Keratinocyte (primary cell): ENCODE results near the gene SQOR. TPM values are rescaled to one million over a fixed set of nuclear protein-coding genes. Genes with fewer than 3 reads are reported as not detected.

ENCODE experiments used
- DNase-seq: peaks from one replicate; pipeline ENCODE4 v3.0.0-alpha.2; 2011; ENCODE audit warnings: low read depth, missing footprints, low spot score
- FAIRE-seq: peaks from 2 replicates; lab custom pipeline; 2011; peaks lifted over from hg19 to GRCh38; lab: Jason Lieb, UNC
- H2AFZ ChIP-seq: 2 replicates; pipeline ENCODE4 v1.6.0; 2012; ENCODE audit warnings: low read length, control low read depth, inconsistent platforms; ENCODE audit not compliant: control insufficient read depth
- H3K27ac ChIP-seq: 2 replicates; pipeline ENCODE4 v1.5.1; 2011; ENCODE audit warnings: low read length; ENCODE audit not compliant: control insufficient read depth, insufficient read depth
- H3K27me3 ChIP-seq: 3 replicates; pipeline ENCODE4 v1.6.0; 2011; ENCODE audit warnings: low read length; ENCODE audit not compliant: control insufficient read depth, insufficient read depth; ENCODE audit errors: extremely low read depth
- H3K36me3 ChIP-seq, 2 experiments: 2 replicates in 1 of 2; 3 replicates in 1 of 2; pipeline ENCODE4 v1.5.1; 2011; ENCODE audit warnings: low read length in 2 of 2, mild to moderate bottlenecking in 1 of 2; ENCODE audit not compliant: control insufficient read depth in 2 of 2, insufficient read depth in 2 of 2; ENCODE audit errors: extremely low read depth in 1 of 2
- H3K4me1 ChIP-seq: 3 replicates; pipeline ENCODE4 v1.5.1; 2011; ENCODE audit warnings: low read length; ENCODE audit not compliant: control insufficient read depth, insufficient read depth; ENCODE audit errors: extremely low read depth
- H3K4me2 ChIP-seq: 3 replicates; pipeline ENCODE4 v1.6.0; 2011; ENCODE audit warnings: low read depth, low read length; ENCODE audit not compliant: control insufficient read depth, insufficient read depth; ENCODE audit errors: extremely low read depth
- H3K4me3 ChIP-seq, 3 experiments: fragments of 200-600 bp in 1 of 3; sonication (generic) in 1 of 3; 2 replicates in 2 of 3; 3 replicates in 1 of 3; pipeline ENCODE4 v1.5.1; 2011 to 2016; ENCODE audit warnings: low read length in 3 of 3, mild to moderate bottlenecking in 3 of 3, control low read depth in 2 of 3, inconsistent platforms in 1 of 3, low read depth in 1 of 3, mixed read lengths in 1 of 3, mixed run types in 1 of 3, moderate library complexity in 1 of 3; ENCODE audit not compliant: control insufficient read depth in 2 of 3, insufficient read depth in 2 of 3; ENCODE audit errors: extremely low read depth in 1 of 3
- H3K79me2 ChIP-seq: 2 replicates; pipeline ENCODE4 v1.6.0; 2012; ENCODE audit warnings: low read length; ENCODE audit not compliant: control insufficient read depth, insufficient read depth
- H3K9ac ChIP-seq: 3 replicates; pipeline ENCODE4 v1.6.0; 2011; ENCODE audit warnings: low read length; ENCODE audit not compliant: control insufficient read depth, insufficient read depth; ENCODE audit errors: extremely low read depth
- H3K9me1 ChIP-seq: 3 replicates; pipeline ENCODE4 v1.6.0; 2011; ENCODE audit warnings: low read length; ENCODE audit not compliant: control insufficient read depth, insufficient read depth; ENCODE audit errors: extremely low read depth
- H3K9me3 ChIP-seq: 2 replicates; pipeline ENCODE4 v1.5.1; 2012; ENCODE audit warnings: low read depth, low read length; ENCODE audit not compliant: control insufficient read depth
- H4K20me1 ChIP-seq: 3 replicates; pipeline ENCODE4 v1.6.0; 2011; ENCODE audit warnings: low read length; ENCODE audit not compliant: control insufficient read depth, insufficient read depth; ENCODE audit errors: extremely low read depth
- CTCF ChIP-seq, 3 experiments: IDR thresholded peaks in 1 of 3; conservative IDR thresholded peaks in 1 of 3; optimal IDR thresholded peaks in 1 of 3; 2 replicates in 2 of 3; 3 replicates in 1 of 3; pipeline versions ENCODE3 to v1.5.1; 2011; ENCODE audit warnings: low read length in 3 of 3, mild to moderate bottlenecking in 3 of 3, moderate library complexity in 2 of 3, control low read depth in 1 of 3, inconsistent platforms in 1 of 3; ENCODE audit not compliant: insufficient read depth in 2 of 3; ENCODE audit errors: extremely low read depth in 1 of 3
- EZH2 ChIP-seq: IDR thresholded peaks from one replicate; pipeline ENCODE4 v1.6.1; 2012; ENCODE audit warnings: inconsistent platforms, mild to moderate bottlenecking, low read length, moderate library complexity
- dilution Hi-C: fragments of 300-500 bp; cut with MboI; formaldehyde crosslinking; loops from one replicate; pipeline ENCODE4 v1.7.0; 2020; ENCODE audit warnings: low sequenced_read_pairs; ENCODE audit not compliant: extremely low pct_ligation_motif_present
- polyA plus RNA-seq, 5 experiments: library from polyadenylated mRNA; depleted of rRNA in 3 of 5; stranded (reverse) in 3 of 5; stranded (forward) in 1 of 5; unstranded in 1 of 5; fragments of >200 nt; gene quantifications; 1 replicate in 1 of 5; 2 replicates in 3 of 5; 3 replicates in 1 of 5; pipeline versions ENCODE4 v1.2.1 to v1.2.3, GENCODE V29; 2011 to 2012; ENCODE audit warnings: missing spikeins in 2 of 5, low read depth in 1 of 5, low replicate concordance in 1 of 5

Gene SQOR
- polyA plus RNA-seq, 1 donor (not counting 4 experiments of a cell fraction or from before 2014, with no cell fraction given) = 140 TPM

DNA sequence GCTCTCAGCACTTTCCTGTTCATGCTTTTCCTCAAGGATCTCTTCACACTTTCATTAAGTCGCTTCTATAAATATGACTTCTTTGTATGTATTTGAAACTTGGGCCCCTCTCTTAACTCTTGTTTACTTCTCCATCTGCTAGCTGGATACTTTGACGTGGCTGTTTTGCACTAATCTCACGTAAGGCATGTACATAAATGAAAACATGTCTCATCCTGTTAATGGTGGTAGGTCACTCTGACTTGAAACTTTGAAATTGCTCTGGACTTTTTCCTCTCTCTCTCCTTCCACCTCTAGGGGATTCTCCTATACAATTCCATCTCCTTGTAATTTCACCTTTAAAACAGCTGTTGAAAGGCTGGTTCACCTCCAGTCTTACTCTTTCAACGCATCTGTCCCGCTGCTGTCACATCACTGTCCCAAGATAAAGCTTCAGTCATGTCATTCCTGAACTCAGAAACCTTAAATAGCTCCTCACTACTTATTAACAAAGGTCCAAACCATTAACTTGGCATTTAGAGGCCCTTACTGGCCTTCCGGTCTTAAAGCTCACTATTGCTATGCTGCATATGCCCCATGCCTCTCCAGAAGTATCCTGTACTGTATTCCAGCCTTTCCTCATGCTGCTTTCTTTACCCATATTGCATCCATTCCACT is 46.5 kb upstream of the SQOR start:
- Histone ChIP-seq H3K27ac (peak overlapping the region; percentile 99), H3K79me2 (peaks cover 21% of the 10 kb centered on the region), H3K4me3 (peak overlapping the region; percentile 64 to 94 (median 68)), H3K9me3 (no peaks in the 10 kb centered on the region), H4K20me1 (no peaks in the 10 kb centered on the region), H2AFZ (no peak overlapping the region), H3K36me3 (no peaks in the 10 kb centered on the region), H3K4me1 (peaks cover 17% of the 10 kb centered on the region), H3K9ac (peak overlapping the region; percentile 100), H3K27me3 (no peaks in the 10 kb centered on the region), H3K9me1 (no peaks in the 10 kb centered on the region), H3K4me2 (peak overlapping the region; percentile 75)
- no peak for TF ChIP-seq CTCF (optimal IDR thresholded peaks at IDR 0.05 in 1 of 3, IDR thresholded peaks at IDR 0.05 in 1 of 3, conservative IDR thresholded peaks at IDR 0.05 in 1 of 3; ENCODE audit: extremely low read depth in 1 of 3, insufficient read depth in 2 of 3, low read length in 3 of 3)
- DNase-seq = no peak
- dilution Hi-C loops = no loop called here
- FAIRE-seq = no peak

GRCh38 chr15:45589256-45589655 is 45.6 kb upstream of the SQOR start:
- Histone ChIP-seq H2AFZ (no peak overlapping the region), H3K4me3 (no peak overlapping the region), H3K9me3 (no peaks in the 10 kb centered on the region), H3K27ac (no peak overlapping the region), H3K79me2 (peaks cover 21% of the 10 kb centered on the region), H4K20me1 (no peaks in the 10 kb centered on the region), H3K27me3 (no peaks in the 10 kb centered on the region), H3K4me1 (peaks cover 17% of the 10 kb centered on the region), H3K36me3 (no peaks in the 10 kb centered on the region), H3K9ac (no peak overlapping the region), H3K9me1 (no peaks in the 10 kb centered on the region), H3K4me2 (peak overlapping the region; percentile 42)
- FAIRE-seq (no peak), DNase-seq (no peak)
- no peak for TF ChIP-seq EZH2
- TF ChIP-seq CTCF (optimal IDR thresholded peaks at IDR 0.05 in 1 of 3, IDR thresholded peaks at IDR 0.05 in 1 of 3, conservative IDR thresholded peaks at IDR 0.05 in 1 of 3; ENCODE audit: extremely low read depth in 1 of 3, insufficient read depth in 2 of 3, low read length in 3 of 3) = no peak
- dilution Hi-C loops = no loop called here
